GM12872 (cell line): ENCODE measurements around the gene MRRF.

Source experiments
- CTCF ChIP-seq: IDR thresholded peaks from 3 replicates; pipeline ENCODE4 v1.5.1; 2011; ENCODE audit warnings: low read depth, mild to moderate bottlenecking, low read length, moderate library complexity; ENCODE audit not compliant: insufficient read depth

The MRRF gene

GRCh38 chr9:122287214-122287720, 22.6 kb downstream of the MRRF start:
- TF ChIP-seq CTCF = no peak

- no peak for TF ChIP-seq CTCF
Observed at GRCh38 chr9:122291458-122291857, 26.8 kb downstream of the MRRF start.

GRCh38 chr9:122294531-122294930, 29.8 kb downstream of the MRRF start:
- no peak for TF ChIP-seq CTCF

- no peak for TF ChIP-seq CTCF
Observed at GRCh38 chr9:122297512-122297911, 32.8 kb downstream of the MRRF start.

- TF ChIP-seq CTCF = no peak
Observed at GRCh38 chr9:122302237-122303093, 37.8 kb downstream of the MRRF start.

GRCh38 chr9:122307061-122307460, 42.4 kb downstream of the MRRF start:
- no peak for TF ChIP-seq CTCF

- no peak for TF ChIP-seq CTCF
Observed at GRCh38 chr9:122307925-122308324, 43.2 kb downstream of the MRRF start.
